GM19463 (cell line): ENCODE measurements around the gene FOXC2.

Source experiments
- ATAC-seq: cut with Tn5 transposase; IDR thresholded peaks from one replicate; pipeline ENCODE4 v1.9.1; 2021; ENCODE audit warnings: mild to moderate bottlenecking, moderate library complexity; ENCODE audit not compliant: unreplicated experiment

FOXC2 gene

GRCh38 chr16:86532526-86532815 lies 34.2 kb upstream of the FOXC2 start:
- no peak for ATAC-seq

- ATAC-seq, result no peak
These were observed 33.6 kb upstream of the FOXC2 start for GRCh38 chr16:86533076-86533475.

GRCh38 chr16:86533767-86534351 lies 32.8 kb upstream of the FOXC2 start:
- no peak for ATAC-seq

GRCh38 chr16:86534779-86535615 lies 31.6 kb upstream of the FOXC2 start:
- ATAC-seq, result no peak

- no peak for ATAC-seq
These were observed 30.0 kb upstream of the FOXC2 start for GRCh38 chr16:86536621-86537020.

DNA sequence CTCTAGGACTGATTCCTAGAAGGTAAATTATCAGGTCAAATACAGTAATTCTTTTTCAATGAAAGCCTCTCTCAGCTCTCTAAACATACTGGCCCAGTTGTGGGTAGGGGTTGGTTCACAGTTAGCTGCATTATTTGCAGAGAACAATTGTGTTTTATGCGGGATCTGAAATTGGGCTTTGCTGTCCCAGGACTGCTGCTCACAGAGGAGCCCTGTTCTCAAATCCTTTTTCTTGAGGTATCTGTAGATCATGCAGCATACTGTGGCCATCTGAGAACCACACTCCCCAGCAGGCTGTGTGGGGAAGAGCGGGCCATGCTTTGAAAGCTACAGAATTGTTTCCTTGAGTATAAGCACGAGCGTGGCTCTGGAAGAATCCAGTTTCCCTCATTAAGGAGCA lies 29.1 kb upstream of the FOXC2 start:
- ATAC-seq, result no peak

- ATAC-seq, result no peak
These were observed 28.3 kb upstream of the FOXC2 start for GRCh38 chr16:86538196-86538780.

GRCh38 chr16:86540894-86541293 lies 25.7 kb upstream of the FOXC2 start:
- no peak for ATAC-seq

DNA sequence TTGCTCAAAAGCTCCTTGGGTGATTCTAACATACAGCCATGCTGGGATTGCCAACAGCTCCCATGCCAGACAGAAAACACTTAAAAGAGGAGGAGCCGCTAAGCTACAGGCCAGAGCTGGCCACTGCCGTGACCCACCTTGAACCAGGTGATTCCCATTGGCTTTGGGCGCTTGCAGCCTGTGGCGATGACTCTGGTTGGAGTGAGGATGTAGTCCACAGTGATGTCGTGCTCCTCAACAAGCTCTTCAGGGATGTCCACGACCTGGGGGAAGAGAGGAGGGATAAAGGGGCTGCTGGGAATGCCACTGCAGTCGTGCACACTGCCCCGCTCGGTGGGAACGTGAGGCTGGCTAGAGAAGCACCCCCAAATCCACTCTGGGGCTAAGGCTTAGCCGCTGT lies 25.1 kb upstream of the FOXC2 start:
- no peak for ATAC-seq

GRCh38 chr16:86542756-86543750 lies 23.6 kb upstream of the FOXC2 start:
- ATAC-seq, result no peak

- no peak for ATAC-seq
These were observed 21.1 kb upstream of the FOXC2 start for GRCh38 chr16:86545481-86545880.

- ATAC-seq, result no peak
These were observed 20.5 kb upstream of the FOXC2 start for GRCh38 chr16:86545954-86546637.

GRCh38 chr16:86546638-86547013 lies 20.0 kb upstream of the FOXC2 start:
- no peak for ATAC-seq

DNA sequence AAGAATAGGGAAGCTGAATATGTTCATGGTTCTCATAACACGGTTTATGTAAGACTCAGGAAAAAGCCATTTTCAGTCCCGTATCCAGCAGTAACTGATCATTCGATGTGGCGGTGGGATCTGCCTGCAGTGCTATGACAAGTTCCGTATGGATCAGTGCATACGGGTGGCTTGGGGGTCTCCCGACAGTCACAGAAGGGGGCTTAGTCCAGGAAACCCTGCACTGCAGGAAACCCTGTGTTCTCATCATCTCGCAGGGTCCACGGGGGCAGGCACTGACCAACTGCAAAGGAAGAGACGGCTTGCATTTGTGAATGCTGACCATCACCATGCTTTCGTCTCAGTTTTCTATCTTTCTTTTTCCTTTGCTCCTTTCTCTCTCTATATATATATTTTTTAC lies 19.3 kb upstream of the FOXC2 start:
- no peak for ATAC-seq

GRCh38 chr16:86549076-86549892 lies 17.3 kb upstream of the FOXC2 start:
- no peak for ATAC-seq

GRCh38 chr16:86549893-86550190 lies 16.8 kb upstream of the FOXC2 start:
- no peak for ATAC-seq

GRCh38 chr16:86550281-86550680 lies 16.3 kb upstream of the FOXC2 start:
- ATAC-seq, result no peak

DNA sequence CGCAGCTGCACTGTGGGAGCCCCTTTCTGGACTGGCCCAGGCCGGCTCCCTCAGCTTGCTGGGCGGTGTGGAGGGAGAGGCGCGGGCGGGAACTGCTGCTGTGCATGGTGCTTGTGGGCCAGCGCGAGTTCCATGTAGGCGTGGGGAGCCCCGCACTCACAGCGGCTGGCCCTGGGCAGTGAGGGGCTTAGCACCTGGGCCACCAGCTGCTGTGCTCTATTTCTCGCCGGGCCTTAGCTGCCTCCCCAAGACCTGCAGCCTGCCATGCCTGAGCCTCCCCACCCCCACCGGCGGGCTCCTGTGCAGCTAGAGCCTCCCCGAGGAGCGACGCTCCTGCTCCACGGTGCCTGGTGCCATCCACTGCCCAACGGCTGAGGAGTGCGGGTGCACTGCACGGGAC lies 13.3 kb upstream of the FOXC2 start:
- no peak for ATAC-seq

DNA sequence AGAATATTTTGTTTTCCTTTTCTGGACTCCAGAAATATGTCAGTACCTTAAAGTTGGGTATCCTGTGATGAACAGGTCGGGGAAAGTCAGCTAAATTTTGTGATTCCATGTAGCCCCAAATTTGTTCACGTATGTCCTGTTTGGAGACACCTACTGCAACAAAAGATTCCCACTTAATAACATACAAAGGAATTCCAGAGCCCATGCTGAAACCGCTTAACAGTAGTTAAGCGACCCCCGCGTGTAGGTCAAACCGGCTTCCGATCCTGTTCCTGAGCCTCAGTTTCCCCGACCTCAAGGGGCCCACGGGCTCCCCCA lies 12.1 kb upstream of the FOXC2 start:
- ATAC-seq, result no peak
